ENCODE data around the gene ASMTL.
"Not testable (repeated sequence)": the region's sequence is repeated elsewhere in the genome, so short reads cannot be mapped to it uniquely, and the experiment has no call there.

The ASMTL gene

GRCh38 chrX:1488141-1488540 is 35.4 kb upstream of the ASMTL start:
- peaks cover 32% of the 10 kb centered on the region for H3K36me3 Mint-ChIP-seq
- peaks cover 35% of the 10 kb centered on the region for H3K4me1 Mint-ChIP-seq
- DNase-seq (ENCODE audit: low spot score in 2 of 2) (no peak), ATAC-seq (ENCODE audit: low read depth) (no peak)
- H3K27me3 Mint-ChIP-seq = no peaks in the 10 kb centered on the region
- H3K4me3 Mint-ChIP-seq = no peak overlapping the region
- H3K9me3 Mint-ChIP-seq = no peaks in the 10 kb centered on the region
- peak overlapping the region; percentile 75 for H3K27ac Mint-ChIP-seq

DNA sequence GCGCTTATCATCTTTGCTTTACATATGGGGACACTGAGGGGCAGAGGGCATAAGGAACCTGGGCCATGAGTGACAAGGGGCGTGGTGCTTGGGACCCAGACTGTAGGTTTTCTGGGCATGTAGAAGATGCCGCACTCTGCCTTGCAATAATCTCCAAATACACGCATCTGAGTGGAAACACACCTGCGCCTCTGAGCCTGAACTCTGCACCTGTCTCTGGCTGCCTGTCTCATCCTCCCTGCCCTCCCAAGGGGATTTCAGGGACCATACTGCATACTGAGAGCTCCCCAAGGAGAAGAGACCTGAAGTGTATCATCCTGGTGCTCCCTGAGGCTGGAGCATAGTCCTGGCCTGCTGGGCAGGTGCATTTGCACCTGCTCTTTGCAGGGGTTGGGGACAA is 34.7 kb upstream of the ASMTL start:
- Mint-ChIP-seq H3K4me1 (peaks cover 28% of the 10 kb centered on the region), H3K27ac (peak overlapping the region; percentile 70), H3K27me3 (no peaks in the 10 kb centered on the region), H3K4me3 (peak overlapping the region; percentile 3), H3K36me3 (peaks cover 33% of the 10 kb centered on the region), H3K9me3 (no peaks in the 10 kb centered on the region)
- no peak for ATAC-seq (ENCODE audit: low read depth)
- DNase-seq (ENCODE audit: low spot score in 2 of 2) = no peak

DNA sequence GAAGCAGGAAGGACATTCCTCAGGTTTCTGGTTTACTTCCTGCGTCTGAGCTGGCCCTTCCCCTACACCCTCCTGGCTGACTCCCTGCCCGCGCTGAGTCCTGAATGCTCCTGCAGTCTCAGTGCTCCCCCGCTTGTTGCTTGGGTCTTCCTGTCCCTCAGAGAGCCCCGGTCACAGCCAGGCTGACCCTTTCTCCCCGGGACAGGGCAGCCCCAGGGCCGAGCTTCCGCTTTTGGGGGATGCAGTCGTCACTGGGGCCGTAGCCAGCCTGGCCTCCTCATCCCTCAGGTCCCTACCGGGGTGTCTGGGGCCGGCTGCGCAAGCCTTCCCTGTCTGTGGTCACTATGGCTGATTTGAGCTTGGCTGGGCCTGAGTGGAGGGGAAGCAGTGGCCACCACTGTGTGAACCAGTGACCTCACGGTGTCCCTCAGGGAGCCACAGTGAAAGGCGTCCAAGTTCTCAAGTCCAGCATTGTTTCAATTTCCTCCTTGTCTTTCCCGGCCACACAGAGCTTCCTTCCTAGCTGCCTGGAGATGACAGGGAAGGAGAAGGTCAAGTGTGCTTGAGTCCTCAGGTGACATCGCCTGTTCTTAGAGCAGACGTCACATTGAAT is 34.1 kb upstream of the ASMTL start:
- H3K27ac Mint-ChIP-seq = peak overlapping the region; percentile 70

GRCh38 chrX:1486177-1486576 is 33.5 kb upstream of the ASMTL start:
- no peak for ATAC-seq (ENCODE audit: low read depth)
- Mint-ChIP-seq H3K36me3 (peaks cover 21% of the 10 kb centered on the region), H3K27ac (peak overlapping the region; percentile 70), H3K4me3 (no peak overlapping the region), H3K4me1 (peaks cover 31% of the 10 kb centered on the region), H3K9me3 (no peaks in the 10 kb centered on the region), H3K27me3 (no peaks in the 10 kb centered on the region)
- DNase-seq (ENCODE audit: low spot score in 2 of 2) = no peak

More for the DNA sequence above, 34.1 kb upstream of the ASMTL start:
- peaks cover 28% of the 10 kb centered on the region for H3K36me3 Mint-ChIP-seq
- H3K9me3 Mint-ChIP-seq = no peaks in the 10 kb centered on the region
- no peak for ATAC-seq (ENCODE audit: low read depth)
- no peaks in the 10 kb centered on the region for H3K27me3 Mint-ChIP-seq
- H3K4me1 Mint-ChIP-seq = peaks cover 30% of the 10 kb centered on the region
- DNase-seq (ENCODE audit: low spot score in 2 of 2) = no peak
- H3K4me3 Mint-ChIP-seq = peak overlapping the region; percentile 3

GRCh38 chrX:1485033-1485432 is 32.3 kb upstream of the ASMTL start:
- H3K4me1 Mint-ChIP-seq = peaks cover 39% of the 10 kb centered on the region
- H3K36me3 Mint-ChIP-seq = peaks cover 24% of the 10 kb centered on the region

DNA sequence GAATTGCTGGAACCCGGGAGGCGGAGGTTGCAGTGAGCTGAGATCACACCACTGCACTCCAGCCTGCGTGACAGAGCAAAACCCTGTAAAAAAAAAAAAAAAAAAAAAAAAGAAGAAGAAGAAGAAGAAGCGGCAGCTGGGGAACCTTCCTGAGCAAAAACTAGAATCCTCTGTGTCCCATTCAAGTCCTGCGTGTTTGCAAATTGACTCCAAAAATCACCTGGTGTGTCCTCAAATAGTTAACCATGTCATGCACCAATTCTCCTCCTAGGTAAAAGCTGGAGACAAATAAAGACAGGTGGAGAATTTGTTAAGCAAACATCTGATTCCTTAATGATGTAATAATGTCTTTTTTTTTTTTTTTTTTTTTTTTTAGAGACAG is 31.9 kb upstream of the ASMTL start:
- H3K9me3 Mint-ChIP-seq = no peaks in the 10 kb centered on the region
- no peak for ATAC-seq (ENCODE audit: low read depth)
- H3K27me3 Mint-ChIP-seq = no peaks in the 10 kb centered on the region
- H3K4me3 Mint-ChIP-seq = no peak overlapping the region
- peaks cover 25% of the 10 kb centered on the region for H3K36me3 Mint-ChIP-seq
- peaks cover 40% of the 10 kb centered on the region for H3K4me1 Mint-ChIP-seq
- peak overlapping the region; percentile 96 for H3K27ac Mint-ChIP-seq
- DNase-seq (ENCODE audit: low spot score in 2 of 2) = no peak

More at GRCh38 chrX:1485033-1485432, 32.3 kb upstream of the ASMTL start:
- Mint-ChIP-seq H3K27ac (peak overlapping the region; percentile 96), H3K27me3 (no peaks in the 10 kb centered on the region), H3K9me3 (no peaks in the 10 kb centered on the region), H3K4me3 (no peak overlapping the region)
- DNase-seq (ENCODE audit: low spot score in 2 of 2) = no peak
- no peak for ATAC-seq (ENCODE audit: low read depth)

DNA sequence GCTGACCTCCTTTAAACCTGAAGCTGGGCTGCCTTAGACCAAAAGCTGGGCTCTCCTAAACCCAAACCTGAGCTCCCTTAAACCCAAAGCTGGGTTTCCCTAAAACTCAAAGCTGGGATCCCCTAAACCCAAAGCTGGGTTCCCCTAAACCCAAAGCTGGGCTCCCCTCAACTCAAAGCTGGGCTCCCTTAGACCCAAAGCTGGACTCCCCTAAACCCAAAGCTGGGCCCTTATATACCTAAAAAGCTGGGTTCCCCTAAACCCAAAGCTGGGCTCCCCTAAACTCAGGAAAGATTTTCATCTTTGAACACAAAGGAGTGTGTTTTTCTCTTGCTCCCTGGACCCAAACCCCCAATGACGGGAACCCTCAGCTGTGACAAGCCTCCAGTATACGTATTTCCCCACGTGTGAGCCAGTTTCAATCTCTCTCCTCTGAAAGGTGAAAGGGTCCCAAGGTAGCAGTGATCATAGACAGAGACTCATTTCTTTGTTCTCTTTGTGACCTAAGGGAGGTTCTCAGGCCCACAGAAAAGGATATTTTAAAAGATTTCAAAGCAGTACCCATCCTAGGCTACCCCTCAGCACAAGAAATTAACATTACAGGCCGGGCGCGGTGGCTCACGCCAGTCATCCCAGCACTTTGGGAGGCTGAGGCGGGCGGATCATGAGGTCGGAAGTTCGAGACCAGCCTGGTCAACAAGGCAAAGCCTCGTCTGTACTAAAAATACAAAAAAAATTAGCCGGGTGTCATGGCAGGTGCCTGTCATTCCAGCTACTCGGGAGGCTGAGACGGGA is 31.3 kb upstream of the ASMTL start:
- no peak for DNase-seq (ENCODE audit: low spot score in 2 of 2)
- peaks cover 31% of the 10 kb centered on the region for H3K36me3 Mint-ChIP-seq
- H3K27ac Mint-ChIP-seq = peak overlapping the region; percentile 96
- peak; percentile 23 for ATAC-seq (ENCODE audit: low read depth)
- H3K4me1 Mint-ChIP-seq = peaks cover 42% of the 10 kb centered on the region
- H3K27me3 Mint-ChIP-seq = no peaks in the 10 kb centered on the region
- H3K9me3 Mint-ChIP-seq = peaks cover 5% of the 10 kb centered on the region
- peak overlapping the region; percentile 64 for H3K4me3 Mint-ChIP-seq

DNA sequence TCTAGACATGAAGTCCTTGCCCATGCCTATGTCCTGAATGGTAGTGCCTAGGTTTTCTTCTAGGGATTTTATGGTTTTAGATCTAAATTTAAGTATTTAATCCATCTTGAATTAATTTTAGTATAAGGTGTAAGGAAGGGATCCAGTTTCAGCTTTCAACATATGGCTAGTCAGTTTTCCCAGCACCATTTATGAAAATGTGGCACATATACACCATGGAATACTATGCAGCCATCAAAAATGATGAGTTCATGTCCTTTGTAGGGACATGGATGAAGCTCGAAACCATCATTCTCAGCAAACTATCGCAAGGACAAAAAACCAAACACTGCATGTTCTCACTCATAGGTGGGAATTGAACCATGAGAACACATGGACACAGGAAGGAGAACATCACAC is 29.8 kb upstream of the ASMTL start:
- H3K27me3 Mint-ChIP-seq; ATAC-seq (ENCODE audit: low read depth): not testable (repeated sequence)

DNA sequence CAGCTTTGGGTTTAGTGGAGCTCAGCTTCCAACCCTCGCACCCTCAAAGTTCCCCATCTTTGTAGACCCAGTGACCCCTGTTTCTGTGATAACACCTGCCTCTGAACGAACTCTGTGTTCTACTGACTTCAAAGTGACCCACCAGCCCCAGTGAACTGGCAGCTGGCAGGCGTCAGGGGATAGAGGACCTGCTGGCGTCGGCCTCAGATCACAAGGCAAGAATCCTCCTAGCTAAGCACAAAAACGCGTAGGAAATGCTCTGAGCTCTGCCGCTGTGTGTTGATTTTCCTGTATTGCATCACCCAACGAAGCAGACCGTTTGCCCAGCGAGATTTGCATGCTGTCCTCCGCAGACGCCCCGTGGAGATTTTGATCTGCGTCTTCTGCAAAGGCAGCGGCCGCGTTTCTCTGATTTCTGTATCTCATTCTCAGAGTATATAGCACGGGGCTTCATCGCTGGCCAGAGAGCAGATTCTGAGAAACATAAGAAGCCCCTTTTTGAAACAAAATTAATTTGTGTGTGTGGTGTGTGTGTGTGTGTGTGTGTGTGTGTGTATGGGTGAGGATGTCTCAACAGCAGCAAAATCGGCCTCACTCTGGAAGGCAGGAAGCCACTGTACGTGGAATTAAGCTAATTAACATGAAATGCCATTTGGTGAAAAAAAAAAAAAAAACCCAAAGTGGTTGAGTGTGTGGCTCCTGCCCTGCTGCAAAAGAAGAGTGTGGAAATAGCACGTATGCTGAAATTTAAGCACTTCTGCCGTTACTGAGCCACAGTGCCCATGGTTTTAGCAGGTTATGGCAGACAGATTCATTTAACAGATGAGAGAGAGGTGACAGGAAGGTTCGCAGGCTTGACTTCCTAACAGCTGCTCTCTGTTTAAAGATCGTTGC is 29.2 kb upstream of the ASMTL start:
- Mint-ChIP-seq H3K9me3 (peaks cover 8% of the 10 kb centered on the region), H3K27me3 (no peaks in the 10 kb centered on the region), H3K36me3 (peaks cover 36% of the 10 kb centered on the region)

More for the DNA sequence above, 29.8 kb upstream of the ASMTL start:
- DNase-seq (ENCODE audit: low spot score in 2 of 2); H3K4me3 Mint-ChIP-seq; H3K9me3 Mint-ChIP-seq: not testable (repeated sequence)
- Mint-ChIP-seq H3K27ac (peak overlapping the region; percentile 96), H3K4me1 (peaks cover 48% of the 10 kb centered on the region), H3K36me3 (peaks cover 35% of the 10 kb centered on the region)

GRCh38 chrX:1480082-1480785 is 27.5 kb upstream of the ASMTL start:
- Mint-ChIP-seq H3K9me3 (peaks cover 9% of the 10 kb centered on the region), H3K4me1 (peaks cover 46% of the 10 kb centered on the region), H3K27me3 (no peaks in the 10 kb centered on the region), H3K27ac (peak overlapping the region; percentile 96), H3K36me3 (peaks cover 36% of the 10 kb centered on the region), H3K4me3 (peak overlapping the region; percentile 57)
- DNase-seq (ENCODE audit: low spot score in 2 of 2) = no peak
- ATAC-seq (ENCODE audit: low read depth) = no peak

More for the DNA sequence above, 29.2 kb upstream of the ASMTL start:
- peak; percentile 80 for ATAC-seq (ENCODE audit: low read depth)
- H3K4me1 Mint-ChIP-seq = peaks cover 47% of the 10 kb centered on the region
- peak overlapping the region; percentile 96 for H3K27ac Mint-ChIP-seq
- peak overlapping the region; percentile 79 for H3K4me3 Mint-ChIP-seq
- peak; percentile 62 to 68 for DNase-seq (ENCODE audit: low spot score in 2 of 2)

GRCh38 chrX:1477801-1478458 is 25.2 kb upstream of the ASMTL start:
- H3K4me1 Mint-ChIP-seq = peaks cover 61% of the 10 kb centered on the region
- H3K4me3 Mint-ChIP-seq = no peak overlapping the region
- ATAC-seq (ENCODE audit: low read depth) = no peak
- H3K27ac Mint-ChIP-seq = peak overlapping the region; percentile 82
- no peak for DNase-seq (ENCODE audit: low spot score in 2 of 2)
- H3K27me3 Mint-ChIP-seq = no peaks in the 10 kb centered on the region
- peaks cover 52% of the 10 kb centered on the region for H3K36me3 Mint-ChIP-seq
- H3K9me3 Mint-ChIP-seq = peaks cover 30% of the 10 kb centered on the region

GRCh38 chrX:1477229-1477628 is 24.5 kb upstream of the ASMTL start:
- Mint-ChIP-seq H3K27ac (no peak overlapping the region), H3K36me3 (peaks cover 59% of the 10 kb centered on the region), H3K27me3 (no peaks in the 10 kb centered on the region), H3K4me1 (peaks cover 68% of the 10 kb centered on the region), H3K4me3 (no peak overlapping the region), H3K9me3 (peaks cover 35% of the 10 kb centered on the region)
- ATAC-seq (ENCODE audit: low read depth) (no peak), DNase-seq (ENCODE audit: low spot score in 2 of 2) (no peak)

GRCh38 chrX:1476682-1477081 is 24.0 kb upstream of the ASMTL start:
- ATAC-seq (ENCODE audit: low read depth) (no peak), DNase-seq (ENCODE audit: low spot score in 2 of 2) (no peak)
- Mint-ChIP-seq H3K27ac (no peak overlapping the region), H3K4me3 (no peak overlapping the region), H3K9me3 (peaks cover 37% of the 10 kb centered on the region), H3K4me1 (peaks cover 68% of the 10 kb centered on the region), H3K36me3 (peaks cover 64% of the 10 kb centered on the region), H3K27me3 (no peaks in the 10 kb centered on the region)

Data from memory B cell (primary cell).